Lower leg skin (tissue), 4 donors: ENCODE results near the gene SAPCD2. TPM values are rescaled to one million over a fixed set of nuclear protein-coding genes. Genes with fewer than 3 reads are reported as not detected.

Experiments
- DNase-seq, 2 donors: peaks; one replicate each; pipeline ENCODE4 v3.0.0-alpha.2; 2019; ENCODE audit warnings: low spot score in 2 of 2
- H3K4me3 ChIP-seq: fragments of 200-600 bp; sonication (generic); 2 replicates; pipeline ENCODE4 v1.5.1; 2017; ENCODE audit warnings: mild to moderate bottlenecking, low read depth; ENCODE audit not compliant: poor library complexity, severe bottlenecking
- CTCF ChIP-seq, 3 donors: fragments of 450-650 bp; IDR thresholded peaks; one replicate each; pipeline ENCODE4 v1.5.1; 2016; ENCODE audit warnings: antibody characterized with exemption in 3 of 3, mild to moderate bottlenecking in 3 of 3, moderate library complexity in 2 of 3
- POLR2A ChIP-seq, 2 donors: fragments of 450-650 bp; IDR thresholded peaks; one replicate each; pipeline ENCODE4 v1.6.1; 2016 to 2017; ENCODE audit warnings: antibody characterized with exemption in 2 of 2, mild to moderate bottlenecking in 1 of 2, moderate library complexity in 1 of 2
- WGBS, 2 donors: methylation state at CpG; one replicate each; pipeline ENCODE4 v1.1.5; 2018; 5-methylcytosine and 5-hydroxymethylcytosine counted together
- intact Hi-C: fragments of 100-400 bp; cut with DNase I; formaldehyde crosslinking; loops from one replicate; pipeline ENCODE4 v1.15.0; 2023; ENCODE audit warnings: low total_unique reads
- total RNA-seq, 4 donors: library from RNA; depleted of rRNA; stranded (reverse); fragments of >200 nt; gene quantifications; one replicate each; pipeline ENCODE4 v1.1.0, GENCODE V29; 2016

The SAPCD2 gene
- total RNA-seq, 4 donors from 2014 or later, result 5.7 to 25.6 (median 13.7) TPM

GRCh38 chr9:137084526-137084925 lies 14.2 kb upstream of the SAPCD2 start:
- no peak for TF ChIP-seq CTCF (IDR thresholded peaks at IDR 0.05)
- TF ChIP-seq POLR2A (IDR thresholded peaks at IDR 0.05), result no peak

GRCh38 chr9:137083394-137084004 lies 13.1 kb upstream of the SAPCD2 start:
- no peak overlapping the region for H3K4me3 ChIP-seq
- DNase-seq, result peak; percentile 81 to 94
- intact Hi-C loops, result no loop called here
- no peak for TF ChIP-seq POLR2A (IDR thresholded peaks at IDR 0.05)
- TF ChIP-seq CTCF (IDR thresholded peaks at IDR 0.05), result no peak
- 25 to 33% methylated on average over 4 to 11 of the region's 12 CpGs for WGBS, 2 donors

More at GRCh38 chr9:137084526-137084925, 14.2 kb upstream of the SAPCD2 start:
- H3K4me3 ChIP-seq, result no peak overlapping the region
- DNase-seq, result no peak
- 56 to 64% methylated on average over 9 of the region's 9 CpGs for WGBS, 2 donors
- intact Hi-C loops, result no loop called here

GRCh38 chr9:137082925-137083290 lies 12.6 kb upstream of the SAPCD2 start:
- no peak overlapping the region for H3K4me3 ChIP-seq
- no peak for TF ChIP-seq CTCF (IDR thresholded peaks at IDR 0.05)
- 72 to 74% methylated on average over 7 to 8 of the region's 8 CpGs for WGBS, 2 donors
- DNase-seq, result no peak
- intact Hi-C loops, result no loop called here

GRCh38 chr9:137082222-137082924 lies 12.0 kb upstream of the SAPCD2 start:
- TF ChIP-seq POLR2A (IDR thresholded peaks at IDR 0.05) (no peak), CTCF (IDR thresholded peaks at IDR 0.05) (no peak)
- 93 to 95% methylated on average over 6 to 7 of the region's 16 CpGs for WGBS, 2 donors
- intact Hi-C loops, result no loop called here
- no peak for DNase-seq
- H3K4me3 ChIP-seq, result no peak overlapping the region

GRCh38 chr9:137080260-137081122 lies 10.1 kb upstream of the SAPCD2 start:
- intact Hi-C loops, result no loop called here
- H3K4me3 ChIP-seq, result no peak overlapping the region
- 92 to 97% methylated on average over 11 to 24 of the region's 24 CpGs for WGBS, 2 donors
- TF ChIP-seq POLR2A (IDR thresholded peaks at IDR 0.05) (no peak), CTCF (IDR thresholded peaks at IDR 0.05) (no peak)
- no peak for DNase-seq
